Activated naive CD4-positive, alpha-beta T cell treated with Interleukin-2 at 50 U/mL for 16 hours (primary cell): ENCODE measurements around the gene CD79A.
A peak's percentile ranks its signal among the peaks of the same experiment; 100 is the strongest.

Source experiments
- DNase-seq: peaks from one replicate; pipeline ENCODE4 v3.0.0-alpha.2; 2020

The CD79A gene

DNA sequence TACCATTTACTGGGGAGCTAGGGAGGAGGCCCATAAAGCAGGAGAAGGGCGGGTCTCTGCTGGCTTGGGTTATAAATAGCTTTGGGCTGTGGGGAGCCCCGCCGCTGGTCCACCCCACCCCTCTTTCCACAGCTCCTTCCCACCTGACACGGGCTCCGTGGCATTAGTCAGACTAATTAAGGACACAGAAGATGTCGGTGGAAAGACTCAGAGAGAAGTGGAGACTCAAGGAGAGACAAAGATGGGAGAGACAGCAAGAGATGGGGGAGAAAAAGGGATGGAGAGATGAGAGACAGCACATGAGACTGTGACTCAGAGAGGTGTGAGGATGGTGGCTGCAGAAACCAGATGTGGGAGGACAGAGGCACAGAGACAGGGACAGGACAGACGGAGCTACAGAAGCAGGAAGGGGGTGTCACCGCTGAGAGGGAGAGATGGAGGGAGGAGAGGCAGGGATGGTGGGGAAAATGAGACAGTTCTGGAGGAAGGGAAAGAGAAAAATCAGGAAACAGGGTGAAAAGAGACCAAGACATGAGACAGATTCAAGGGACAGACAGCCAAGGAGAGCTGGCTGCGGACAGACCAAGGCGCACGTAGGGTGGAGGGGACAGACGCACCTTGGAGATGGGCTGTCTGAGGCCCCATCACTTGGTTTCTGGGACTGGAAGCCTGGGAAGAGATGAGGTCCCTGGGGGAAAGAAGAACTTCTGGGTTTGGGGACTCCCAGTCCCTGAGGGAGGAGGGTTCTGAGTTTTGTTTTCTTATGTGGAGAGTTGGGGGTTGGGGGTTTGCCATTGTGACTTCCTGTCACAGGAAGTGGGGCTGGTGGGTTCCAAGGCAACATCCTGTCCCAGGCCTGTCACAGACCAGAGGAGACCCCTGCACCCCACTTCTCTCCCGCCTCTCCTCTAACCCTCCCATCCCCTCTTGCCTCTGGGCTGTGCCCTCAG is 10.0 kb downstream of the CD79A start:
- peak; percentile 60 for DNase-seq

DNA sequence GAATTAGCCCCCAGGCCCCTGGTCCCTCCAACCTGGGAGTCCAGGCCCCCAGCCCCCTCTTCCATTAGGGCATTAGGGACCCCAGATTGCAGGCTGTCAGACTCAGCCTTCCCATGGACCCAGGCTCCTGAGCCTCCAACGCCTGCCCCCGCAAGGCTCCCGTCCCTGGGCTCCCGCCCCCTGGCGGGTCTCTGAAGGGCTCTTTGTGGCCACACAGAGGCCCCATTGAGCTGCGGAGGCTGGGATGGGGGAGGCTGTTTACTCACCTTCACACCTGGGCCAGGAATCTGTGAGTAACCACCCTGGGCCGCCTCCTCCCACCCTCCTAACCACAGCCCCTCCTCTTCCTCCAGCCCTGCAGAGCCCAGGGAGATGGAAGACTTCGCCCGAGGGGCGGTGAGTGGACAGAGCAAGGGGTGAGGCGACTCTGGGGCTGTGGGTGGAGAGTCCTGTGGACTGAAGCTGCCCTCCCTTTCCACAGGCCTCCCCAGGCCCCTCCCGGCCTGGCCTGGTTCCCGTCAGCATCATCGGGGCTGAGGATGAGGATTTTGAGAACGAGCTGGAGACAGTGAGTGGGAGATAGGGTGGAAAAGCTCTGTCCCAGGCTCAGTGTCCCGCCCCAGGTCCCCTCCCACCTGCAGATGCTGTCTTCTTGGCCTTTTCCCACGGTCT is 10.8 kb downstream of the CD79A start:
- peak; percentile 90 for DNase-seq

GRCh38 chr19:41888926-41889325 is 11.8 kb downstream of the CD79A start:
- no peak for DNase-seq

DNA sequence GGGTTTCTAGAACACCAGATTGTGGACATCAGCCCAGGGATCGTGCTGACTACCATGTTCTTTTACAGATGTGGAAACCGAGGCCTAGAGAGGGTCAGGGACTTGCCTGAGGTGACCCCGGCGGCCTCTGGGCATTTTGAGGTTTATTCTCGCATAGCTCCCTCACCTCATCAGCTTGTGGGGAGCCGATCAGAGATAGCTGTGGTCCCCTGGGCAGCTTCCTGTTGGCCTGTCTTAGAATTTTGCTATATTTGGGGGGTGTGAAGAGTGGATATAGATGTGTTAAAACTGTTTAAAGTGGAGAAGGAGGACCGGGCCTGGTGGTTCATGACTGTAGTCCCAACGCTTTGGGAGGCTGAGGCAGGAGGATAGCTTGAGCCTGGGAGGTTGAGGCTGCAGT is 12.8 kb downstream of the CD79A start:
- no peak for DNase-seq

- DNase-seq: no peak
Measured at GRCh38 chr19:41890936-41891335, 13.9 kb downstream of the CD79A start.

DNA sequence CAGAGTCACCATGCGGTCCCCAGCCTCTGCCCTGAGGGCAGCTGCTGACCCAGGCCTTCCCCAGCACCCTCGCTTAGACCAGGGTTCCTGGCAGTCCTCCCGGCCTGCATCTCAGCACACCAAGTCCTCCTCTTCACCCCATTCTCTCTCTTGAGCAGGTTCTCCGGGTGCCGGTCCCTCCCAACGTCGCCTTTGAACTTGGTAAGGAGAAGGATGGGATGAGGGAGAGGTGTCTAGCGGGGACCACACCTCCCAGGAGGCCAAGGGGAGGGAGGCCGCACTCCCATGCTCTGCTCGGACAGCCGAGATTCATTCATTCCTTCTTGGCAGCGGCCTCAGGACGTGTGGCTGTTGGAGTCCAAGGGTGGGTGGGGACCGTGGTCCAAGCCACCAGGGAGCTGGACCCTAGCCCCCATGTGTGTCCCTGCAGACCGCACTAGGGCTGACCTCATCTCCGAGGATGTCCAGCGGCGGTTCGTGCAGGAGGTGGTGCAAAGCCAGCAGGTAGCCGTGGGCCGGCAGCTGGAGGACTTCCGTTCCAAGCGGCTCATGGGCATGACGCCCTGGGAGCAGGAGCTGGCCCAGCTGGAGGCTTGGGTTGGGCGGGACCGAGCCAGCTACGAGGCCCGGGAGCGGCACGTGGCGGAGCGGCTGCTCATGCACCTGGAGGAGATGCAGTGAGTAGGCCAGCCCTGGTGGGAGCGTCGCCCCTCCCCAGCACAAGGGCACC is 15.3 kb downstream of the CD79A start:
- DNase-seq: no peak

DNA sequence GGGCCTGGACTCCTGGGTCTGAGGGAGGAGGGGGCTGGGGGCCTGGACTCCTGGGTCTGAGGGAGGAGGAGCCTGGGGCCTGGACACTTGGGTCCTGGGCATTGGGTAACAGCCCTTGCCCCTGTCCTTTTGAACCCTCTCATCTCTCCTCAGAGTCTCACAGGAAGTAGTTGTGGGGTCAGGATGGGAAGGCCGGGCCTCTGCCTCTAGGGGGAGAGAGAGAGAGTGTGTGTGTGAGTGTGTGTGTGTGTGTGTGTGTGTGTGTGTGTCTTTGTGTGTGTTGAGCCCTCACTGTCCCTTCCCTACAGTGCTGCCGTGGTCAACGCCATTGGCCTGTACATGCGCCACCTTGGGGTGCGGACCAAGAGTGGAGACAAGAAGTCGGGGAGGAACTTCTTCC is 16.8 kb downstream of the CD79A start:
- DNase-seq: no peak

GRCh38 chr19:41894350-41894749 is 17.3 kb downstream of the CD79A start:
- no peak for DNase-seq

DNA sequence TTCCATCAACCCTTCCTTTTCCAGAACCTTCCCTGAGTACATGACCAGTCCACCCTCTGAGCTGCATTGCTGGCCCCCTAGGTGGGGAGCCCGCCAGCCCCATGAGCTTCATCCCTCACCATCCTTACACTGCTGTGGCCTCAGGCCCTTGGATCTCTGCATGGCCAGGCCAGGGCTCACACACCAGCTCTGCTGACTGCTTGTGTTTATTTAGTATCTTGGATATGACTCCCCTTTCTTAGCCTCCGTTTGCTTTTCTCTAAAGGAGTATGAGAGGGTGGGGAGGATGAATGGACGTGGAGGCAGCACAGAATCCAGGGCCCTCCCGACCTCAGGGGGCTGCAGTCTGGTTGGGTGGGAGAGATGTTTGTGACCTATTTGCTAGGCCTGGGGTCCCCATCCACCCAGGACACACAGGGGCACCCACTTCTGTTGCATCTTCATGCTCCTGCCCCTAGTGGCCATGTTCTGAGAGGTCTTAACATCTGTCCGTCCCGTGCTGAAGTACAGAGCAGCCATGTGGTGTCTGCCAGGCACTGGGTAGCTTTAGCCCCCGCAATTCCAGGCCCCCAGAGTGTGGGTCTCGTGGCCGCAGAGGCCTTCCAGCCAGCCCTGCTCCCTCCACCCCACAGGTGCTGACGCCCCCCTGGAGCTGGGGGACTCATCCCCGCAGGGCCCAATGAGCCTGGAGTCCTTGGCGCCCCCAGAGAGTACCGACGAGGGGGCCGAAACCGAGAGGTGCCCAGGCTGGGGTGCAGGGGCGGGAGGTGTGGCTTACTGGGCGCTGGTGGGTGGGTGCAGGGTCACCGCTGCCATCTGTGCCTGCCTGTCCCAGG is 18.9 kb downstream of the CD79A start:
- no peak for DNase-seq

- no peak for DNase-seq
Measured at GRCh38 chr19:41896581-41896942, 19.5 kb downstream of the CD79A start.

GRCh38 chr19:41897181-41897580 is 20.1 kb downstream of the CD79A start:
- DNase-seq: no peak

DNA sequence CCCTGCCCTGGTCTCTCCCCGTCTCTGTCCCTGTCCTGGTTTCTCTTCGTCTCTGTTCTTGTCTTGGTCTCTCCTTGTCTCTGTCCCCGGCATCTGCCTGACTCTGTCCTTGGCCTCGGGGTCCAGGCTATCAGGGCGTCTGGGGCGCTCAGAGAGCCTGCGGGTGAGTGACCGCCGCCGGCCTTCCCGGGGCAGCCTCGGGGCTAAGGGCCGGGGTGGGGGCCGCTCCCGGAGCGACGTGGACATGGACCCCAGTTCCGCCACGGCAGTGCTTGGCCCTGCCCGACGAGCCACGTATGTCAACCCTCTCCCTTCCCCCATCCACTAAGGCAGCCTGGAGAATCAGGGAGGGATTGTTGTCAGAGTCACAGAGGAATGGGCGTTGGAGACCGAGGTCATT is 20.7 kb downstream of the CD79A start:
- DNase-seq: no peak

DNA sequence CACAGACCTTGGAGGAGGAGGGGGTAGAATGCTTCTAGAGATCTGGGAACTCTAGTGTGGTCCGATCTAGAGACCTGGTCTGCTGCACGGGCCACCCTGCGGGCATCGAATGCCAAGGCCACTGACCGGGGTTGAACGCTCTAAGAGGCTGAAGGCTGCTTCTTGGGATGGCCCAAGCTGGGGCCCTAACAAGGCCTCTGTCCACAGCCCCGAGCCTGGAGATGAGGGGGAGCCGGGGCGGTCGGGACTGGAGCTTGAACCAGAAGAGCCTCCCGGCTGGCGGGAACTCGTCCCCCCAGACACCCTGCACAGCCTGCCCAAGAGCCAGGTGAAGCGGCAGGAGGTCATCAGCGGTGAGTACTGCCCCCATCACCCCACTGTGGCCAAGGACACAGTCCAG is 21.2 kb downstream of the CD79A start:
- no peak for DNase-seq

DNA sequence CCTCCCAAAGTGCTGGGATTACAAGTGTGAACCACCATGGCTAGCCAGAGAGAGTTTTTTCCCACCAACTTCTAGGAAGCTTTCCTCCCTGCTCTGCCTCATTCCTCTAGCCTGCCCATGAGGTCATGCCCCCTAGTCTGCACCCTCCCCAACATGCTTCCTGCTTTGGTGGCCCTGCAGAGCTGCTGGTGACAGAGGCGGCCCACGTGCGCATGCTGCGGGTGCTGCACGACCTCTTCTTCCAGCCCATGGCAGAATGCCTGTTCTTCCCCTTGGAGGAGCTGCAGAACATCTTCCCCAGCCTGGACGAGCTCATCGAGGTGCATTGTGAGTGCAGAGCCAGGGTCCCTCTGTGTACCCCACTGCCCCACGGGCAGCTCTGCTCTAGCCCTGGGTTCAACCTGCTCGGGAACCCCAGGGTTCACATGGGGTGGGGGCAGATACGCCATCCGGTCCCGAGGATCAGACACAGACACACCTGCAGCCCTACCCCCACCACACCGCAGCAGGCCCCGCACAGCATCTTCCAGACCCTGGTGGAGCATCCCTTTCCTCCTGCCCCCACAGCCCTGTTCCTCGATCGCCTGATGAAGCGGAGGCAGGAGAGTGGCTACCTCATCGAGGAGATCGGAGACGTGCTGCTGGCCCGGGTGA is 24.8 kb downstream of the CD79A start:
- DNase-seq: no peak

GRCh38 chr19:41902594-41902993 is 25.5 kb downstream of the CD79A start:
- DNase-seq: no peak

DNA sequence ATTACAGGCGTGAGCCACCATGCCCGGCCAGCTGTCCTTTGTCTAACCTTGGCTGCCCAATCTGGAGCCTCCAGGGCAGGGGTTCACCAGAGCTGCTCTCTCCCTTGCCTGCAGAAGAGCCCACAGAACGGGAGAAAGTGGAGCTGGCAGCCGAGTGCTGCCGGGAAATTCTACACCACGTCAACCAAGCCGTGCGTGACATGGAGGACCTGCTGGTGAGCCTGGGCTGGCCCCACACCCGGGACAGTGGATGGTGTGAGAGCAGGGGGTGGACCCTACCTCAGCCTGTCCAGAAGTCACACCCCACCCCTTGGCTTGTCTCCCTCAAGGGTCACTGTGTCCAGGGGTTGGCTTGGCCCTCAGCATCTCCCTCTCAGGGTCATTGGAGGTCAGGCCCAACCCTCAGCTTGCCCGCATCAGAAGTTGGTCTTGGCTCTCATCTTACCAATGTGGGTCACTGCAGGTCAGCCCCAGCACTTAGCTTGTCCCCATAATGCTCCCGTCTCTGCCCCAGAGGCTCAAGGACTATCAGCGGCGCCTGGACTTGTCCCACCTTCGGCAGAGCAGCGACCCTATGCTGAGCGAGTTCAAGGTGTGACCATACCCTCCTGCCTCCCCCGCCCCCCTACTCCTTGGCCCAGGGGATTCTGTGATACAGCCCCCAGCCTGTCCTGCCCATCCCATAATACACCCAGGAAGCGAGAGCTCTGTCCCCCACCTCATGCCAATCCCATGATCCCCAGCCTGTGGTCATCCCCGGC is 26.3 kb downstream of the CD79A start:
- DNase-seq: no peak

- no peak for DNase-seq
Measured at GRCh38 chr19:41904118-41904870, 27.2 kb downstream of the CD79A start.

DNA sequence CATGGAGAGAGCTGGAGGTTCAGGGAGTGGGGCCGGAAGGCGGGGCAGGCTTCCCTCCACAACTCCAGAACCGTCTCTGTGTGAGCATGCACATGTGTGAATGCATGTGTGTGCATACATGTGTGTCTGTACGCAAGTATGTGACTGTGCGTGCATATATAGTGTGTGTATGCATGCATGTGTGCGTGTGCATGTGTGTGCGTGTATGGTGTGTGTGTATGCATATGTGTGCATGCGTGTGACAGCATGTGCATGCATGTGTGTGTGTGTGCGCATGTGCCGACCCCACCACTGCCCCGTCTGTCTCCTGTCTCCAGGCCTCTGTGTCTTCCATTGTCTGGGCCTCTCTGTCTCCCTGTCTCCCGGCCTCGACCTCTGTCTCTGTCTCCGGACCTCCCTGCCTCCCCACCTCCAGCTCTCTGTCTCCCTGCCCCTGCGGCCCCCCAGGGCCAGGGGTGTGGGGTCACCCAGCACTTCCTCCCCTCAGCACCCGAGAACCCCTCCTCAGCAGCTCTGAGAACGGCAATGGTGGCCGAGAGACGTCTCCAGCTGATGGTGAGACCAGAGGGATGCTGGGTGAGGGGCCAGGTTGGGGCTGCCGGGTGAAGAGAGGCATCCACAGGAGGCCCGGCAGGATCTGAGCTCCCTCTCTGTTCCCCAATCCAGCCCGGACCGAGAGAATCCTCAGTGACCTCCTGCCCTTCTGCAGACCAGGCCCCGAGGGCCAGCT is 28.4 kb downstream of the CD79A start:
- no peak for DNase-seq

- no peak for DNase-seq
Measured at GRCh38 chr19:41906271-41906670, 29.2 kb downstream of the CD79A start.
